MM.1S (cell line): Measurements from ENCODE around the gene ZMIZ2.
"Not testable (repeated sequence)": the region's sequence is repeated elsewhere in the genome, so short reads cannot be mapped to it uniquely, and the experiment has no call there.

ENCODE experiments used
- CTCF ChIP-seq: fragments of 300-600 bp; sonication (generic); IDR thresholded peaks from 2 replicates; pipeline ENCODE4 v1.5.1; 2016; ENCODE audit warnings: antibody characterized with exemption, low read length, mixed read lengths
- EZH2 ChIP-seq: fragments of 300-600 bp; sonication (generic); optimal IDR thresholded peaks from 2 replicates; pipeline ENCODE3; 2017; ENCODE audit warnings: low read depth, mild to moderate bottlenecking, antibody characterized with exemption, low read length, mixed read lengths
- EZH2phosphoT487 ChIP-seq: fragments of 300-600 bp; sonication (generic); IDR thresholded peaks from 2 replicates; pipeline ENCODE4 v1.6.1; 2018; ENCODE audit warnings: antibody characterized with exemption, low read length

GRCh38 chr7:44699598-44699997 is 49.0 kb upstream of the ZMIZ2 start:
- TF ChIP-seq EZH2phosphoT487, CTCF, EZH2: not testable (repeated sequence)
